PFSK-1 (cell line): ENCODE results near the gene HEYL.

Source experiments
- FOXP2 ChIP-seq: optimal IDR thresholded peaks from 2 replicates; pipeline ENCODE3; 2011; ENCODE audit warnings: borderline replicate concordance, control low read depth, inconsistent platforms; ENCODE audit not compliant: insufficient read depth; ENCODE audit errors: extremely low read length, extremely low read depth
- POLR2AphosphoS5 ChIP-seq: IDR thresholded peaks from 2 replicates; pipeline ENCODE4 v1.6.1; 2012; ENCODE audit warnings: low read depth, mild to moderate bottlenecking, control low read depth, low read length, moderate library complexity
- SIN3A ChIP-seq: IDR thresholded peaks from 2 replicates; pipeline ENCODE4 v1.6.1; 2012; ENCODE audit warnings: mild to moderate bottlenecking, low read length, moderate library complexity, borderline replicate concordance; ENCODE audit not compliant: insufficient read depth
- TAF1 ChIP-seq: IDR thresholded peaks from 2 replicates; pipeline ENCODE4 v1.6.1; 2012; ENCODE audit warnings: low read length, control low read depth, borderline replicate concordance; ENCODE audit not compliant: insufficient read depth
- TF ChIP-seq, protein P1 (sequence below), 2 experiments: IDR thresholded peaks; 2 replicates each; pipeline versions ENCODE4 v1.6.1 to v1.8.0; 2011 to 2012; ENCODE audit warnings: low read depth in 2 of 2, low read length in 2 of 2, control low read depth in 1 of 2, inconsistent platforms in 1 of 2, mild to moderate bottlenecking in 1 of 2, moderate library complexity in 1 of 2; ENCODE audit not compliant: insufficient read depth in 1 of 2

The HEYL gene

DNA sequence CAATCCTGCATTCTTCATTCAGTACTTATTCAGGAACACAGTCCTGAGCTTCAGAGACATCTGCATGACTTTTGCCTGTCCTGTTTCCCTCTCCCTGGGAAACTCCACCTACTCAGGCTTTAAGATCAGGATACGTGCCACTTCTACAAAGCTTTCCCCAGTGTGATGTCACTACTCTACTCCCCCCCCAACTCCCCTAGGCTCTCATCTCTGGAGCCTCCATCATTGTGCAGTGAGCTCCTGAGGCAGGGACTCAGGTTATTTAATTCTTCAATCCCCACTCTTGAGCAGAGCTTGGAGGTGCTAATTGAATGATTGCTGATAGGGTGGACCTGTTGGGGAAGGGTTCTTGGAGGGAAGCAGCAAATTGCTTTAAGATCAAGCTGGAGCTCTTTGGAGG, 31.2 kb upstream of the HEYL start:
- TF ChIP-seq SIN3A (no peak), TAF1 (no peak), FOXP2 (no peak), POLR2AphosphoS5 (no peak)
- TF ChIP-seq, protein P1, sequence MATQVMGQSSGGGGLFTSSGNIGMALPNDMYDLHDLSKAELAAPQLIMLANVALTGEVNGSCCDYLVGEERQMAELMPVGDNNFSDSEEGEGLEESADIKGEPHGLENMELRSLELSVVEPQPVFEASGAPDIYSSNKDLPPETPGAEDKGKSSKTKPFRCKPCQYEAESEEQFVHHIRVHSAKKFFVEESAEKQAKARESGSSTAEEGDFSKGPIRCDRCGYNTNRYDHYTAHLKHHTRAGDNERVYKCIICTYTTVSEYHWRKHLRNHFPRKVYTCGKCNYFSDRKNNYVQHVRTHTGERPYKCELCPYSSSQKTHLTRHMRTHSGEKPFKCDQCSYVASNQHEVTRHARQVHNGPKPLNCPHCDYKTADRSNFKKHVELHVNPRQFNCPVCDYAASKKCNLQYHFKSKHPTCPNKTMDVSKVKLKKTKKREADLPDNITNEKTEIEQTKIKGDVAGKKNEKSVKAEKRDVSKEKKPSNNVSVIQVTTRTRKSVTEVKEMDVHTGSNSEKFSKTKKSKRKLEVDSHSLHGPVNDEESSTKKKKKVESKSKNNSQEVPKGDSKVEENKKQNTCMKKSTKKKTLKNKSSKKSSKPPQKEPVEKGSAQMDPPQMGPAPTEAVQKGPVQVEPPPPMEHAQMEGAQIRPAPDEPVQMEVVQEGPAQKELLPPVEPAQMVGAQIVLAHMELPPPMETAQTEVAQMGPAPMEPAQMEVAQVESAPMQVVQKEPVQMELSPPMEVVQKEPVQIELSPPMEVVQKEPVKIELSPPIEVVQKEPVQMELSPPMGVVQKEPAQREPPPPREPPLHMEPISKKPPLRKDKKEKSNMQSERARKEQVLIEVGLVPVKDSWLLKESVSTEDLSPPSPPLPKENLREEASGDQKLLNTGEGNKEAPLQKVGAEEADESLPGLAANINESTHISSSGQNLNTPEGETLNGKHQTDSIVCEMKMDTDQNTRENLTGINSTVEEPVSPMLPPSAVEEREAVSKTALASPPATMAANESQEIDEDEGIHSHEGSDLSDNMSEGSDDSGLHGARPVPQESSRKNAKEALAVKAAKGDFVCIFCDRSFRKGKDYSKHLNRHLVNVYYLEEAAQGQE (IDR thresholded peaks at IDR 0.05; ENCODE audit: insufficient read depth in 1 of 2, low read depth in 2 of 2, low read length in 2 of 2), result no peak

DNA sequence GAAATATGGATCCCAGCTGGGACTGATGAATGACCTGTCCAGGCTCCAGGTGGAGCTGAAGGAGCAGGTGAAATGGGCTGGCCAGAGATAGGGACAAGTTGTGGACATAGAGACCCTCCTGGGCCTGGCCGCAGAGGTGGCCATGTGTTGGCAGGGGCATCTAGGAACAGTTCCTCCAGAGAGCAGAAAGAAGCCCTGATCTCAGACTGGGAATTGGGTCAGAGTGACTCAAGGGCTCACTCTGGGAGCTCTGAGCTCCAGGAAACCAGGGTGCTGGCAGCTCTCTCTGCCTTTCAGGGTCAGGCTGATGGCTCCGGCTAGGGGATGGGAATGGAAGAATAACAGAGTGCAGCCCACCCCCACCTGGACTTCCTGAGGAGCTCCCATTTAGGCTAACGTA, 29.5 kb upstream of the HEYL start:
- TF ChIP-seq, protein P1 (IDR thresholded peaks at IDR 0.05; ENCODE audit: insufficient read depth in 1 of 2, low read depth in 2 of 2, low read length in 2 of 2), result no peak
- TF ChIP-seq FOXP2 (no peak), POLR2AphosphoS5 (no peak), TAF1 (no peak), SIN3A (no peak)

DNA sequence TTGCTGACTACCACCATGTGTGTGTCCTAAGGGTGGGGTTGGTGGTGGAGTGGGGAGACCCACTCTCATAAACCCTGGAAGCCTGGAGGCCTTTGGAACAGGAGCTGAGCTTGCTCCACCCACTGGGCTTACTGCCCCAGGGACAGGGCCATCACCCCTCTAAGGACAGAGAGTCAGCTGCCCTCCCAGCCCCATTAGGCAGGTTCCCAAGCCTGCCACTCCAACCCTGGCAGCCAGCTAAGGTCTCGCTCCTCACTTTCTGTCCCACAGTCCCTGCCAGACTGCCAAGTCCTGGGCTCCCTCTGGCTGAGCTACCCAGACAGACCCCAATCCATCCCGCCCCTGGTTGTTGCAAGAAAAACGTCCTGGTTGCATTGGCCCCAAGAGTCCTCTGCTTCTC, 28.7 kb upstream of the HEYL start:
- no peak for TF ChIP-seq POLR2AphosphoS5
- no peak for TF ChIP-seq FOXP2
- no peak for TF ChIP-seq TAF1
- TF ChIP-seq, protein P1 (IDR thresholded peaks at IDR 0.05; ENCODE audit: insufficient read depth in 1 of 2, low read depth in 2 of 2, low read length in 2 of 2), result no peak
- no peak for TF ChIP-seq SIN3A

DNA sequence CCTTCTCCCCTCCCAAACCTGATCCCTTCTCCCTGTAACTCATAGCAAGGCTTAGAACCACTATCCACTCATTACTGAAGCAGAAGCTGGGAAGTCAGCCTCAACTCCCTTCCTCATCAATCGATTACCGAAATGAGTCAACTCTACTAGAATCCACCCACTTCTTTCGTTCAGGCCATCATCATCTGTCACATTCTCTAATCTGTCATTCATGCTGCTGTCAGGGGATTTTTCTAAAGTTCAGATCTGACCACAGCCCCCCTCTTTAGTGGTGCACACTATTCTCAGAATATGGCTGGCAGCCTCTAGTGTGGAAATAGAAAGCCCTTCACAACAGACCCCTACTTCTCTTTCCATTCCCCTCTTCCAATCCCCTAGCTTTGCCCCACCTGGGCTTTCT, 27.3 kb upstream of the HEYL start:
- no peak for TF ChIP-seq FOXP2
- no peak for TF ChIP-seq SIN3A
- TF ChIP-seq TAF1, result no peak

DNA sequence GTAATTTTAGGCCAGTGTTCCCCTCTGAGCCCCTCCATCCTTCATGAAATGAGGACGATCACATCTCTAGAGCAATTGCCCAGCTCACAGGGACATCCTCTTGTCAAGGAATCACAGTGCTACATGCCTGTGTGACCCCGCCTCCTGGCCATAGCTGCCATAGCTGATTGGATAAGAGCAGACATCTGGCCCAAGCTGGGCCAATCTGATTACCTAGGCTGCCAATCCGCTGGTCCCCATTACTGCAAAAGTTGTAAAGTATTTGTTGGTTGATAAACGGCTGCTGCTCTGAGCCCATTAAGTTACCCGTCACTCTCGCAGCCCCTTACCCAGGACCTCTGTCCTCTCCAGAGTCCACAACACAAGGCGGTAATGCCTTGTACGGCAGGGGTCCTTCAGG, 24.1 kb upstream of the HEYL start:
- TF ChIP-seq TAF1 (no peak), FOXP2 (no peak), POLR2AphosphoS5 (no peak), SIN3A (no peak)
- TF ChIP-seq, protein P1 (IDR thresholded peaks at IDR 0.05; ENCODE audit: insufficient read depth in 1 of 2, low read depth in 2 of 2, low read length in 2 of 2), result no peak

DNA sequence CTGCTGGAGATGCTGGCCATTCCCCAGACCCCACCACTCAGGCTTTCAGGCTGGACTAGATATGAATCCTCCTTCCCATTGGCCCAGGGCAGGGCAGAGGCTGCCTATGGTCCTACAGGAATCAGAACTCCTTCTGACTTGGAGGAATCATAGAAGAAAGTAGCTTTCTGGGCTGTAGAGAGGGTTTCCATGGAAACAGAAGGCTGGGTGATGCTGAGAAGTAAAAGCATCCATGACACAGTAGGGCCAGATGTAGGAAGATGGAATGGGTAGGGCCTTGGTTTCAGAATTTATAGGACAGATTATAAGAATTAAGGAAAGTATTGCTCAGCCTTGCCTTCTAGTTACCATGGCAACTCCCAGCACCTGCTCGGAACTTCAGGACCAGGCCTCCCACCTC, 23.4 kb upstream of the HEYL start:
- no peak for TF ChIP-seq FOXP2

DNA sequence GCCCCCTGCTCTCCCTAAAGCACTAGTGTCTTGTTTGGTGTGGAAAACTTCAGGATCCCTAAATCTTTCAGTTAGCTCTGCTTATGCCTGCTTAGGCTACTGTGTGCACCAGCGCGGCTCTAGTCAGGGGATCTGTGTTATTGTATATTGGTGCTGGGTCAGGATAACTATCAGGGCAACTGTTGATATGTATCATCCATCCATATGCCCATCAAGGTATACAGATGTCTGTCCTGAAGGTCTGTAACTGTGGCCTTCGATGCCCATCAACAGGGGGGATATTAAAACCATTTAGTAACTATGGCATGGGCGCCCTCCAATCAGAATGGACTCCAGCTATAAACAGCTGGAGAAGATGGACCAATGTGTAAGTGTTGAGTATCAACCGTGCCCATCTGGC, 20.1 kb upstream of the HEYL start:
- no peak for TF ChIP-seq POLR2AphosphoS5
- TF ChIP-seq TAF1, result no peak
- TF ChIP-seq SIN3A, result no peak
- no peak for TF ChIP-seq FOXP2
- TF ChIP-seq, protein P1 (IDR thresholded peaks at IDR 0.05; ENCODE audit: insufficient read depth in 1 of 2, low read depth in 2 of 2, low read length in 2 of 2), result no peak
